AG04450 (cell line): Measurements from ENCODE around the gene ACSF3. TPM values are rescaled to one million over a fixed set of nuclear protein-coding genes. Genes with fewer than 3 reads are reported as not detected.

ENCODE experiments used
- CTCF ChIA-PET: fragments of 300-600, 350-600 bp; formaldehyde crosslinking; extraction: SDS; loops from one replicate; lab custom pipeline; 2022; ENCODE audit warnings: antibody characterized with exemption, inconsistent platforms; lab: Charles Lee
- POLR2A ChIA-PET: fragments of 350-600 bp; formaldehyde crosslinking; extraction: SDS; loops from one replicate; lab custom pipeline; 2021; ENCODE audit warnings: antibody characterized with exemption, inconsistent platforms; lab: Yijun Ruan, JAX
- DNase-seq: peaks from one replicate; pipeline ENCODE4 v3.0.0-alpha.2; 2011; ENCODE audit warnings: low read depth, low spot score
- H3K27ac ChIP-seq: one replicate; pipeline ENCODE4 v1.5.1; 2012; ENCODE audit warnings: low read depth, low read length, control low read depth
- H3K27me3 ChIP-seq: one replicate; pipeline ENCODE4 v1.6.0; 2012; ENCODE audit warnings: low read length; ENCODE audit not compliant: control insufficient read depth, insufficient read depth
- H3K4me3 ChIP-seq: 2 replicates; pipeline ENCODE4 v1.5.1; 2011; ENCODE audit warnings: mild to moderate bottlenecking, low read depth, low read length, control low read depth
- H3K9me3 ChIP-seq: 2 replicates; pipeline ENCODE4 v1.5.1; 2012; ENCODE audit warnings: low read length; ENCODE audit not compliant: control insufficient read depth, insufficient read depth
- polyA plus RNA-seq: library from polyadenylated mRNA; depleted of rRNA; stranded (reverse); fragments of >200 nt; gene quantifications from 2 replicates; pipeline ENCODE4 v1.2.3, GENCODE V29; 2011
- TF ChIP-seq, protein P1 (sequence below): IDR thresholded peaks from 2 replicates; pipeline ENCODE4 v1.5.1; 2011; ENCODE audit warnings: low read depth, low read length, control low read depth, inconsistent platforms

Gene ACSF3
- polyA plus RNA-seq, 1 experiment: 11.2 TPM

DNA sequence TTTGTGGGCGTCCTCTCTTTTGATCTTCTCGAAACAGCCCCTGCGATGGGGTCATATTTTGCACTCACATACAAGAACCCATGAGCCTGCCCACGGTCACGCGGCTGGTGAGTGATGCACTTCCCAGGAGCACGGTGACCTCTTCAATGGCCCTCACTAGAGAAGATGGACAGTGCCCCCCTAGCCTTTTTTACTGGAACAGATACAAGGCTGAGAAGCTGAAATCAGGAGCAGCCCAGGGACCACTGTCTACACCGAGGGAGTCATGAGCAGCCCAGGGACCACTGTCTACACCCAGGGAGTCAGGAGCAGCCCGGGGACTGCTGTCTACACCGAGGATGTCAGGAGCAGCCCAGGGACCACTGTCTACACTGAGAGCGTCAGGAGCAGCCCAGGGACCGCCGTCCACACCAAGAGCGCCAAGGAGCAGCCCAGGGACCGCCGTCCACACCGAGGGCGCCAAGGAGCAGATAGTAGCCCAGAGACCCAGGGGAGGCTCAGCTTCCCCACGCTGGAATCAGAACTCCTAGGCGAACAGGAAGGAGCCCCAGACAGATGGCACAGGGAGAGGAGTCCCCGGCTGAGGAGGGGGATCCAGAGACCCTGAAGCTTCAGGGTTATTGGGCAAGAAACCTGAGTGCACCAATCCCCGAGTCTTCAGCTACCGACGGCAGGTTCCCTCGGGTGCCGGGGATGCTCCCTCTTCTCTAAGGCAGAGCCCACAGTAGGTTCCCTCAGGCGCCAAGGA is 23.7 kb downstream of the ACSF3 start:
- Histone ChIP-seq H3K9me3 (no peaks in the 10 kb centered on the region; the same call in 1 of the 2 replicates), H3K27me3 (no peaks in the 10 kb centered on the region), H3K27ac (no peak overlapping the region), H3K4me3 (no peak overlapping the region)
- ChIA-PET CTCF (no interaction called here), POLR2A (no interaction called here)
- no peak for DNase-seq
- TF ChIP-seq, protein P1, sequence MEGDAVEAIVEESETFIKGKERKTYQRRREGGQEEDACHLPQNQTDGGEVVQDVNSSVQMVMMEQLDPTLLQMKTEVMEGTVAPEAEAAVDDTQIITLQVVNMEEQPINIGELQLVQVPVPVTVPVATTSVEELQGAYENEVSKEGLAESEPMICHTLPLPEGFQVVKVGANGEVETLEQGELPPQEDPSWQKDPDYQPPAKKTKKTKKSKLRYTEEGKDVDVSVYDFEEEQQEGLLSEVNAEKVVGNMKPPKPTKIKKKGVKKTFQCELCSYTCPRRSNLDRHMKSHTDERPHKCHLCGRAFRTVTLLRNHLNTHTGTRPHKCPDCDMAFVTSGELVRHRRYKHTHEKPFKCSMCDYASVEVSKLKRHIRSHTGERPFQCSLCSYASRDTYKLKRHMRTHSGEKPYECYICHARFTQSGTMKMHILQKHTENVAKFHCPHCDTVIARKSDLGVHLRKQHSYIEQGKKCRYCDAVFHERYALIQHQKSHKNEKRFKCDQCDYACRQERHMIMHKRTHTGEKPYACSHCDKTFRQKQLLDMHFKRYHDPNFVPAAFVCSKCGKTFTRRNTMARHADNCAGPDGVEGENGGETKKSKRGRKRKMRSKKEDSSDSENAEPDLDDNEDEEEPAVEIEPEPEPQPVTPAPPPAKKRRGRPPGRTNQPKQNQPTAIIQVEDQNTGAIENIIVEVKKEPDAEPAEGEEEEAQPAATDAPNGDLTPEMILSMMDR: no peak

DNA sequence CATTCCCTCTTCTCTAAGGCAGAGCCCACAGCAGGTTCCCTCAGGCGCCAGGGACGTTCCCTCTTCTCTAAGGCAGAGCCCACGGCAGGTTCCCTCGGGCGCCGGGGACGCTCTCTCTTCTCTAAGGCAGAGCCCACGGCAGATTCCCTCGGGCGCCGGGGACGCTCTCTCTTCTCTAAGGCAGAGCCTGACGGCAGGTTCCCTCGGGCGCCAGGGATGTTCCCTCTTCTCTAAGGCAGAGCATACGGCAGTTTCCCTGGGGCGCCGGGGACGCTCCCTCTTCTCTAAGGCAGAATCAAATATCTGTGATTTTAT is 24.3 kb downstream of the ACSF3 start:
- CTCF ChIA-PET: no interaction called here
- TF ChIP-seq, protein P1: no peak
- H3K9me3 ChIP-seq: no peaks in the 10 kb centered on the region; the same call in 1 of the 2 replicates
- no peak overlapping the region for H3K27ac ChIP-seq
- POLR2A ChIA-PET: no interaction called here
- DNase-seq: no peak
- no peak overlapping the region for H3K4me3 ChIP-seq
- H3K27me3 ChIP-seq: no peaks in the 10 kb centered on the region

- ChIA-PET POLR2A (no interaction called here), CTCF (no interaction called here)
- no peak overlapping the region for H3K27ac ChIP-seq
- TF ChIP-seq, protein P1: no peak
- no peak overlapping the region for H3K4me3 ChIP-seq
- H3K27me3 ChIP-seq: no peaks in the 10 kb centered on the region
- DNase-seq: no peak
- no peaks in the 10 kb centered on the region; the same call in 1 of the 2 replicates for H3K9me3 ChIP-seq
Observed at GRCh38 chr16:89118361-89119165, 24.9 kb downstream of the ACSF3 start.

GRCh38 chr16:89119166-89119621 is 25.5 kb downstream of the ACSF3 start:
- DNase-seq: no peak
- Histone ChIP-seq H3K9me3 (no peaks in the 10 kb centered on the region; the same call in 1 of the 2 replicates), H3K4me3 (no peak overlapping the region), H3K27ac (no peak overlapping the region), H3K27me3 (no peaks in the 10 kb centered on the region)
- ChIA-PET CTCF (no interaction called here), POLR2A (no interaction called here)
- TF ChIP-seq, protein P1: no peak

GRCh38 chr16:89119661-89120141 is 26.0 kb downstream of the ACSF3 start:
- no peaks in the 10 kb centered on the region for H3K27me3 ChIP-seq
- POLR2A ChIA-PET: no interaction called here
- CTCF ChIA-PET: no interaction called here
- H3K4me3 ChIP-seq: no peak overlapping the region
- TF ChIP-seq, protein P1: no peak
- H3K27ac ChIP-seq: no peak overlapping the region
- DNase-seq: no peak
- no peaks in the 10 kb centered on the region; the same call in 1 of the 2 replicates for H3K9me3 ChIP-seq
